Measurements from ENCODE around the gene MBD6.

- TF ChIP-seq EZH2 (optimal IDR thresholded peaks at IDR 0.05; ENCODE audit: low read depth, low read length) (no peak), CTCF (IDR thresholded peaks at IDR 0.05; ENCODE audit: low read length) (no peak), EZH2phosphoT487 (IDR thresholded peaks at IDR 0.05; ENCODE audit: low read length) (no peak)
Measured at GRCh38 chr12:57564178-57564740, 41.6 kb downstream of the MBD6 start.

Data from MM.1S (cell line).